NCI-H510A treated with DMSO at 0.1 percent for 48 hours (cell line): ENCODE results near the gene UNC13D.

Source experiments
- DNase-seq: peaks from one replicate; lab custom pipeline; 2025; lab: John Stamatoyannopoulos, UW

The UNC13D gene

GRCh38 chr17:75834279-75834920 is 9.8 kb downstream of the UNC13D start:
- DNase-seq = no peak

- peak; percentile 93 for DNase-seq
Observed at GRCh38 chr17:75832652-75833400, 11.4 kb downstream of the UNC13D start.

GRCh38 chr17:75832164-75832651 is 12.0 kb downstream of the UNC13D start:
- DNase-seq = peak; percentile 4

- no peak for DNase-seq
Observed at GRCh38 chr17:75831032-75831571, 13.1 kb downstream of the UNC13D start.

- no peak for DNase-seq
Observed at GRCh38 chr17:75830164-75831031, 13.8 kb downstream of the UNC13D start.

GRCh38 chr17:75829747-75830146 is 14.5 kb downstream of the UNC13D start:
- no peak for DNase-seq

GRCh38 chr17:75828741-75829140 is 15.5 kb downstream of the UNC13D start:
- no peak for DNase-seq

- no peak for DNase-seq
Observed at GRCh38 chr17:75828076-75828400, 16.2 kb downstream of the UNC13D start.

- peak; percentile 65 for DNase-seq
Observed at GRCh38 chr17:75827308-75828075, 16.7 kb downstream of the UNC13D start.

- no peak for DNase-seq
Observed at GRCh38 chr17:75826561-75827307, 17.5 kb downstream of the UNC13D start.

- no peak for DNase-seq
Observed at GRCh38 chr17:75825748-75826370, 18.3 kb downstream of the UNC13D start.

- DNase-seq = no peak
Observed at GRCh38 chr17:75825149-75825552, 19.1 kb downstream of the UNC13D start.

- no peak for DNase-seq
Observed at GRCh38 chr17:75824666-75825065, 19.5 kb downstream of the UNC13D start.

GRCh38 chr17:75824050-75824552 is 20.1 kb downstream of the UNC13D start:
- DNase-seq = no peak

- DNase-seq = no peak
Observed at GRCh38 chr17:75823257-75824041, 20.8 kb downstream of the UNC13D start.

GRCh38 chr17:75822800-75823166 is 21.4 kb downstream of the UNC13D start:
- DNase-seq = no peak

- peak; percentile 85 for DNase-seq
Observed at GRCh38 chr17:75822119-75822799, 21.9 kb downstream of the UNC13D start.

GRCh38 chr17:75821552-75821951 is 22.7 kb downstream of the UNC13D start:
- no peak for DNase-seq
